Kidney tubule cell (primary cell): ENCODE data around the gene CDON.
A peak's percentile ranks its signal among the peaks of the same experiment; 100 is the strongest.

Experiments used
- DNase-seq: peaks from one replicate; pipeline ENCODE4 v3.0.0-alpha.2; 2018; ENCODE audit warnings: low spot score

The CDON gene

DNA sequence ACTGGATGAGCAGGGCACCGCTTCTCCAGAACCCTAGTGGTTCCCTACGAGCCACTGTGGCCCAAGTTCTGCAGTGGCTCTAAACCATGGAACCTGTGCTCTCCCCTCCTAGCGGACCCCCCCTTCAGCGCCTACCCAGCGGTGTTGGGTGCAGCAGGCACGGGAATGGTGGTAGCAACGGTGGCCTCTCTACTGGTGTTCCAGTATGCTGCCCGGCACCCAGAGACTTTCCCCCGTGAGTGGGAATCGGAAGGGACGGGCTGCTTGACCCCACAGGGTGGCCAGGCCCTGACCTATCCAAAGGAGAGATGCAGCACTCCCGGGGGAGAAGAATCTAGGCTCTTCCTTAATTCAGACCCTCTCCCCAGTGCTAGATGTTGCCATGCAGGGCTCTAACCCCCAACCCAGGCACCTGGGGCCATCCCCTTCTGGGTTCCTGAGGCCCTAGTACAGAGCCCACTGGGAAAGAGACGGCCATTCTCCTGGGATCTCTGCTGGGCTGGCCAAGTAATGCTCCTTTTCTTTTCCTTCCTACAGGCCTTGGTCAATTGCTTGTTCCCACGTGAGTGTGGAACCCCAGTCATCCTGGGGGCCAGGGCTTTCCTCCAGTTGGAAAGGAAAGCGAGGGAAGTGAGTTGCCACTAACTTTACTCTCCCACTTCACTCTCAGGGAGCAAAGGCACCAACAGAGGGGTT is 107.6 kb downstream of the CDON start:
- DNase-seq, result no peak

DNA sequence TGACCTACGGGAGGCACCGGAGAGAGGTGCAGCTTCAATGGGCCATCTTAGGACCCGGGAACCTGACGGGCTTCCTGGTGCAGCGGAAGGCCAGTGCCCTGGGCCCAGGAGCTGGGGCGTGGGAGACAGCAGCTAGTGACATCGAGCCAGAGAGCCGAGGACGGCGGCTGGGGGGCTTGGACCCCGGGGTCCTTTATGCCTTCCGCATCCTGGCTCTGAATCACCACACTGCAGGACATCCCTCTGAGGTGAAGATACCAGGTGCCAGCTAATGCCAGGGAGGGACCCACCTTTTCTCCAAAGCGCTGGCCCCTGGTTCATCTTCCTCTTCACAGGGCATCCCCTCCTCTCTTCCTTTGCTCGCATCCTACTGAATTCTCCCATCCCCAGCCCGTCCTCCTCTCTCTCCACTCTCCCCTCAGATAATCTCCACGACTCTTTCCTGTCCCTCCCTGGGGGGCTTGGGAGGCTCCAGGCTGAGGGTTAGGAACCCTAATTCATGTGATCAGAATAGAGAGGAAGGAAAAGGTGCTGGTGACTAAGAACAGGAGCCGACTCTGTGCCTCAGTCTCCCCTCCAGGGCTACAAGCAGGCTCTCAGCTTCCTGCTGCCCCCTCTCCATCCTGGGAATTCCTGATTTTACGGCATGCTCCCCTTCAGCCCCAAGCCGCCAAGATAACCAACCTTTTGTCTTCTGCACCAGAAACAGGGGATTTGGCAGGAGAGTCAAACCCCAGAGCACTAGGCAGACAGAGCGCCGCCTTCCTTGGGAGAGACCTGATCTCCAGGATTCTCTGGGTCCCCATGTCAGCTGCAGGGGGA is 108.3 kb downstream of the CDON start:
- no peak for DNase-seq

- no peak for DNase-seq
Measured at GRCh38 chr11:125953401-125953935, 109.2 kb downstream of the CDON start.

GRCh38 chr11:125952973-125953372 is 109.7 kb downstream of the CDON start:
- DNase-seq, result no peak

GRCh38 chr11:125952559-125952958 is 110.1 kb downstream of the CDON start:
- DNase-seq, result no peak

GRCh38 chr11:125951731-125952130 is 110.9 kb downstream of the CDON start:
- DNase-seq, result no peak

- DNase-seq, result no peak
Measured at GRCh38 chr11:125950696-125951651, 111.7 kb downstream of the CDON start.

GRCh38 chr11:125950178-125950490 is 112.5 kb downstream of the CDON start:
- DNase-seq, result no peak

DNA sequence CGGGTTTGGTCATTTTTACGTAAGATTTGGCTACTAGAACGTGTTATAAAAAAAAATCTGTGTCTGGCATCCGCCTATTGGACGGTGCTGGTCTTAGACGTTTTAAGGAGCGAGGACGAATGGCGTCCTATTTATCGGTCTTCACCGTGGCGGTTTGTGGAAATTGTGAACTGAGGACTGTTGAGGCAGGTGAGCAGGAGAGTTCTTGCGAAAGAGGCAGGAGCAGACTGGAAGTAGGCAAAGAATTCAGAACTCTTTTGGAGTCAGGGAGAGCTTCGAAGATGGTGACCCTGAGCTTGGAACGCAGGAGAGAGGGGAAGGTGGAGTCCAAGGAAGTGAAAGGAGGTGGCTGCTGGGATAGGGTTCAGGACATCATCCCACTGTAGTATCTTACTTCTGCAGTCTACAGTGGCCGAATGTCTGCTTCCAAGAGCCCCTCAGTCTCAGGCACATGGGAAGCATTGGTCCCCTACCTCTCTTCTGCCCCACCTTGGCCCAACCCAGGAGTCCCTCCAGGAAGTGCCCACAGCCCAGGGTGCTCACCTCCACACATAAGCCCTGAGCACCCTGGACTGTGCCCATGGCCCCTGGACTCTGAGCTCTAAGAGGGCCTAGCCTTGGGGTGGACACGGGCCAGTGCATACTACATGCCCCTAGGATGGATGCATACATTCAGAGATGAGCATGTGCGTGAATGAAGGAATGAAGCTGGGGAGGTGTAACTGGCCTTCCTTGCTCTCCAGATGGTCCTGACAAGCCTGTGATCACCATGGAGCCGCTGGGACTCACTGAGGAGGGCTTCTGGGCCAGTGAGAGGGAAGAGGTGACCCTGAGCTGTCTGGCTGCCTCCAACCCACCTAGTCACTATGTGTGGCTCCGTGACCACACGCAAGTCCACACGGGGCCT is 113.1 kb downstream of the CDON start:
- no peak for DNase-seq

DNA sequence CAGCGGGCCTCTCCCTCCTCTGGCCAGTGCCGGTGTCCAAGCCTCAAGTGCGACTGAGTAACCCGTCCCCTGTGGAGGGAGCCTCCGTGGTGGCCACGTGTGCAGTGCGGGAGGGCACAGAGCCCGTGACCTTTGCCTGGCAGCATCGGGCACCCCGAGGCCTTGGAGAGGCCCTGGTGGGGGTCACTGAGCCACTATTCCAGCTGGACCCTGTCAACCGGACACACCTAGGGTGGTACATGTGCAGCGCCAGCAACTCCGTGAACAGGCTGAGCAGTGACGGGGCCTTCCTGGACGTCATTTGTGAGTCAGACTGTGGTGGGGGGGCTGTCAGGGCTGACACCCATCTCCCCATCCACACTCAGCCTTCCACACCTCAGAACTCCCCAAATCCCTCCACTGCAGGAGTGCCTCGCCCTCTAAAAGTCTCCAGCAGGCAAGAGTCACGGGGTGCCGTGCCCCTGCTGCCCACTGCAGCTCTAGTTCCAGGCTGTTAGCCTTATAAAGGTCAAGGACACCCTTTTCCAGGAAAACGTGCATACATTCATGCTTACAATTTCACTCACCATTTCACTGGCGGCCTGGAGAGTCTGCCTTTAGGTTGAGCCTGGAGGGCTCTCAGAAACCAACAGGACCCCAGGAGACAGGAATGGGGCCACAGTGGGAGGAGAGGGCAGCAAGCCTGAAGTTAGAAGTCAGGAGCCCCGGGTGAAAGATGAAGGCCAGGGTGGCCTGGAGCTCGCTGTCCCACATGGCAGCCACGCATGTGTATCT is 114.2 kb downstream of the CDON start:
- DNase-seq, result no peak

DNA sequence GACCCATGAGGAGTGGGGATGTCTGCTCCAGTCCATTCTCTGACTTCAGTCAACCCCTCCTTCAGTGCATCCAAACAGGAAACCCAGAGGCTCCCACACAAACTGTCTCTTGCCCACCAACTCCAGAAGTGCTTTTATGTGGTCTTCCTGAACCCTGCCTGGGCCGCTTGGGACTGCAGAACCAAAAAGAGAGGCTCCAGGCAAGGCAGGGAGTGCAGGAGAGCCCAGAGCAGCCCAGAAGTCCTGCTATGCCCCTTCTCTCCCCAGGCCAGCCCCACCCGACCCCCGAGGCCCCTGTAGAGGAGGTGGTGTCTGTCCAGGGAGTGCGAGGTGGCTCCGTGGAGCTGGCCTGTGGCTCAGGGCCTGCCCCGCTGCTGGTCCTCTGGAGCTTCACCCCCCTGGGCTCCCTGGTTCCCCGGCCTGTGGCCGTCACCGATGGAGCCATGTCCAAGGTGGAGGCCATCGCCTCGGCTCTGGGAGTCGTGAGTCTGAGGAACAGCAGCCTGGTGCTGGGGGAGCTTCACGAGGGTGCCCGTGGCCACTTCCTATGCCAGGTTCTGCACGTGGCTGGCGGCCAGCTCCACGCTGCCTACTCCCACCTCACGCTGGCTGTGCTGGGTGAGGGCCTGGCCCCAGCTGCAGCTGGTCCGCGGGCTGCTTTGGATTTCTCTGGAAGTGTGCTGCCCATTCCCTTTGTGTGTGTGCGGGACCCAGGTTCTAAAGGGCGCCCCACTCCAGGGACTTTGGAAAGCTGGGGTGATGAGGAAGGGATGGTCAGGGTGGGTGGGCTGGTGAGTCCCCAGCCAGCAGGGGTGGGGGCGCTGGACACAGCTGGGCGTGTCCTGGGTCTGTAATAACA is 115.0 kb downstream of the CDON start:
- no peak for DNase-seq

- DNase-seq, result no peak
Measured at GRCh38 chr11:125946712-125947418, 115.8 kb downstream of the CDON start.

DNA sequence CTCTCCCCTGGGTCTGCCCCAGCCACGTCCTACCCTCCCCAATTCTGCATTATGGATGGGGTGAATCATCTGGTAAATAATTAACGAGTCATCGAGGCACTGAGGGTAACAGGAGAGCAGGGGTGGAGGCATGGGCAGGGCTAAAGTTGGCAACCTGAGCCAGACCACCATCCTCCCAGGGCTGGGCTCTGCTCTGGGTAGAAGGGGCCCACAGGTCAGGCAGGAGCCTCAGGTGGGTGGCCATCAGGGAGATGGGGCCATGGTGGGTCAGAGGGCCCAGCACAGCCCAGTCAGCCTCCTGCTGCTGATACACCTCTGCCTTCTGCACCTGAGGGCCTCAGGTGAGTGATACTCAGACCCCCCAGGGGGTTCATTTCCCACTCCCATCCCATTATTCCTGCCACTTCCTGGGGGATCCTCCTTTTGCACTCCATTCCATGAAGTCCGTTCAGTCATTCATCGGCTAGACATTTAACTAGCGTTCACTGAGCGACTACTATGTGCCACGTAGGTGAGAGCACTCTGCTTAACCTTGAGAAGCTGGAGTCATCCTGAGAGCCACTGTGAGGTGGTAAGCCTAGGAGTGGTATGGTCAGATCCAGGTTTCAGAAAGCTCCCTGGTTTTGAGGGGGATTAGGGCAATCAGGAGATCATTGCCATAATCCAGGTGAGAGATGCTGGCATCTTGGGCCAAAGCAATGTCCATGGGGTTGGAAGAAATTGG is 116.7 kb downstream of the CDON start, which contains the start of gene VSIG10L2:
Gene VSIG10L2 (plus strand): TSS at position 248 of the 724 bp plus-strand sequence. CDS start 12 bp downstream, at position 260.
- DNase-seq, result peak; percentile 46

- DNase-seq, result no peak
Measured at GRCh38 chr11:125945011-125945796, 117.5 kb downstream of the CDON start.

DNA sequence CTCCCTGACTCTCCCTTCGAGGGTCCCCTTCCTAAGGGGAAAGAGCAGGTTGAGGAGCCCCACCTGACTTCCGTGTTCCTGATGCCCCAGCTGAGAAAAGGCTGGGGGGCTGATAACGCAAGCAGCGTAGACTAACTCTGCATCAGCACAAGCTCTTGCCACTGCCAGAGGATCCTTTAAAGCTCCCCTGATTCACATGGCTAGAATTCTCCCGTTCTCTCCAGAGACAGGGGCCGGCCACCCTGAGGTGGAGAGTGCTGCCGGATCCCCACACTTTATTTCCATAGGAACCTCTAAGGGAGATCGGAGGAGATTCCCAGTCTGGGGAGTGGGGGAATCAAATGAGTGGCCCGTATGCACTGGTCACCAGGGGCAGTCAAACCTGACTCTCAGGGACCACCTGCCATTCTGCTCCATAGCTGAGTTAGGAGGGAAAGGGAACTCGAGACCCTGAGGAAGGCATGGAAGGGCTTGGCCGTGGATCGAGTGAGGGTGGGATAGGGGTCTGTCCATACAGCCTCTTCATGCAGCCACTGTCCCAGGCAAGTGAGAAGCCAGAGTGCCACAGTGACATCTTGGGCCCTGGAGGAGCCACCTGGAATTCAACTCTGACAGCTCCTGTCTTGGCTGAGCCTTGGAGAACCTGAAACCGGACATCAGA is 118.2 kb downstream of the CDON start:
- DNase-seq, result no peak

DNA sequence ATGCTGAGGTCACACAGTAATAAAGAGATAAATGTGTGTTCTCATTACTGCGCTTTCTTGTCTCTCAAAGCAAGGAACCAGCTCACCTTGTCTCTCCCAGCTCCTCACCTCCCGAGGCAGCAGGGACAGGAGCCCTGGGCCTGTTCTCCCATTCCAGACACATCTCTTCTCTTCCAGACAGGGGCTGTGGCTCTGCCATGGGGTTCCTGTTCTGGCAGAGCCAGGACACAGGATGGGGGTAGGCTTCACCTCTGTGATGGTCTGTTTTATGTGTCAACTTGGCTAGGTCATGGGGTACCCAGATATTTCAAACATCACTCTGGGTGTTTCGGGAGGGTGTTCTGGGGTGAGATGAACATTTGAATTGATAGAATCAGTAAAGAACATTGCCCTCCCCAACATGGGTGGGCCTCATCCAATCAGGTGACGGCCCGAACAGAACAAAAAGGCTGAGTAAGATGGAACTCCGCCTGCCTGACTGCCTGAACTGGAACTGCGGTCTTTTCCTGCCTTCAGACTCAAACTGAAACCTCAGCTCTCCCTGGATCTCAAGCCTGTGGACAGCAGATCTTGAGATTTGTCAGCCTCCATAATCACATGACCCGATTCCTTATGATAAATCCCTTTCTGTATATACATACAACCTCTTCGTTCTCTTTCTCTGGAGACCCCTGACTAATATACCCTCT is 118.9 kb downstream of the CDON start:
- DNase-seq, result no peak
